GM19452 (cell line): Measurements from ENCODE around the gene THRSP.
A peak's percentile ranks its signal among the peaks of the same experiment; 100 is the strongest.
"Not testable (repeated sequence)": the region's sequence is repeated elsewhere in the genome, so short reads cannot be mapped to it uniquely, and the experiment has no call there.

Experiments
- ATAC-seq: cut with Tn5 transposase; IDR thresholded peaks from one replicate; pipeline ENCODE4 v1.9.1; 2021; ENCODE audit not compliant: unreplicated experiment

THRSP gene

DNA sequence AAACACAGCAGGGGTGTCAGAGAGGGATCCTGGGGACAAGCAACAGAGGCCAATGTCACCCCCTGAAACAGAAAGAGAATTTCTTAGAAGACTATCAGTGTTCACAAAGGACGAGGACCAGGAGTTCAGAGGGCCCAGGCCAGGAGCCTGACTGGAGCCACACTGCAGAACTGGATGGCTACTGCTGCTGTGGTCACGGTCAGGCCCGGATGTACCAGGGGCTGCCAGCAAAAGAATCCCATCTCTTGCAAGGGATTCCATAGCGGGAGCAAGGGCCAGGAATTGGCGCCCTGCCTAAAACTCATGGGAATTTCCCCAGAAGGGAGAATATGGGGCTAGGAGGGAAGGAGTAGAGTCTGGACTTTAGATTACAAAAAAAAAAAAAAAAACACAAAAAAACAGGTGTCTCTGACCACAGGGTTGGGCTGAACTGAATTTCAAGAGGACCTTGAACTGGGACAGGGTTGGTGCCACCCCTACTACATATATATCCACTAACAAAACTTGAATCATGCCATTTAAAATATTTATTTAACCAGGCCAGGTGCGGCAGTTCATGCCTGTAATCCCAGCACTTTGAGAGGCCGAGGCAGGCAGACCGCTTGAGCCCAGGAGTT lies 24.9 kb upstream of the THRSP start:
- no peak for ATAC-seq

DNA sequence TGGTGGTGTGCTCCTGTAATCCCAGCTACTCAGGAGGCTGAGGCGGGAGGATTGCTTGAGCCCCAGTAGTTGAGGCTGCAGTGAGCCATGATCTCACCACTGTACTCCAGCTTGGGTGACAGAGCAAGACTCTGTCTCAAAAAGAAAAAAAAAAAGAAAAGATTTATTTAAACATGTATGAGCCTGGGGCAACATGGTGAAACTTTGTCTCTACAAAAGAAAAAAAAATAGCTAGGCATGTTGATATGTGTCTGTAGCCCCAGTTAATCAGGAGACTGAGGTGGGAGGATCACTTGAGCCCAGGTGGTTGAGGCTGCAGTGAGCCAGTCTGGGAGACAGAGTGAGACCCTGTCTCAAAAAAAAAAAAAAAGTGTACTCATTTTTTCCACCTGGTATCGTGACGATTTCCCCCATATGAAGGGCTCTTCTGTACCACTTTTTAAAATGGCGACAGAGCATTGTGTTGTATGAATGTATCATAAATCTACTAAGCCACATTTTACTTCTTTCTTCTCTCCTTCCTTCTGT lies 24.2 kb upstream of the THRSP start:
- ATAC-seq = no peak

DNA sequence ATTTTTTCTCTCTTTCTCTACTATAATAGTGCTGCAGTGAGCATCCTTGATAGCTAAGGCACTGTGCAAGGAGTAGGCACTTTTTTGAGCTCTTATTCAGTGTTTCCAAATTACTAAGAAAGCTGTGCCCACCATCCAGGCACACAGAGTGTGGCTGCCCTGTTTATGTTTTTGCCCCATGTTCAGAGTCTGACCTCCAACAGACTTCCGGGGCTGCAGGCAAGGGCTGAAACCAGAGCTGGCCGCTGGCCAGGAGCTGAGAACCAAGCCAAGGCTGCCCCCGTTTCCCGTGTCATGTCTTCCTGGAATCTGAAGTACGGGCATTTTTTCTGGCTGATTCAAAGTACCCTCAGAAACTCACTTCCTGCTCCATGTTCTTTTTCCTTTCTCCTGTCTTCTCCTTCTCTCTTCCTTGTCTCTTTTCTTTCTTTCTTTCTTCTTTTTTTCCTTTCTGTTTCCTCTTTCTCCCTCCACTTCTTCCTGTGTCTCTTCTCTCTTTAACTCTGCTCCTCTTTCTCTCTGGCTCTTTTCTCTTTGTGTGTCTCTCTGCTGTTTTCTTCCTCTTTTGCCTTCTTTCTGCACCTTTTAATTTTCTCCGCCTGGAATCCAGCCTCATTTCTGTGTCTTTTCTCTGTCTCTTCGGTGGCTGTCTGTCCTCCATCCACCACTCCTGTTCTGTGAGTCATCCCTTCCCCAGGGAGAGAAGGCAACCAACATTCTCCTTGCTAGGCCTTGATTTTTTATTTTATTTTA lies 23.6 kb upstream of the THRSP start:
- ATAC-seq = no peak

DNA sequence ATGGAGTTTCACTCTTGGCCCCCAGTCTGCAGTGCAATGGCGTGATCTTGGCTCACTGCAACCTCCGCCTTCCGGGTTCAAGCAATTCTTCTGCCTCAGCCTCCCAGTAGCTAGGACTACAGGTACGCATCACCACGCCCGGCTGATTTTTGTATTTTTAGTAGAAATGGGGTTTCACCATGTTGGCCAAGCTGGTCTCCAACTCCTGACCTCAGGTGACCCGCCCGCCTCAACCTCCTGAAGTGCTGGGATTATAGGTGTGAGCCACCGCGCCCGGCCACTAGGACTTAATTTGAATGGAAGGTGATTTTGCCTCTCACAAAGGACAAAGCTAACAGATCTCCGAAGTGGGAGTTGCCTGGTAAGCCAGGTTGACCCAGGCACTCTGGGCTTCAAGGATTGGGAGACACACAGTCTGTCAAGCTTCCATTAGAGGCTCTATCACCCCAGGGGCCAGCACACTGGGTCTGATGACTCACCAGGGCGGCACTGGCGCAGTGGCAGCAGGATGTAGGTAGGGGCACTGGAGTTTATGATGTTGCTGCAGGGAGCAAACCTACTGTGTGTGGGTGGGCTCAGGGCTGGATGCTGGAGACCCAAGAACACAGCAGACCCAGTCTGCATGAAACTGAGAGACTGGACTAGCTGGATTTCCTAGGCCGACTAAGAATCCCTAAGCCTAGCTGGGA lies 22.8 kb upstream of the THRSP start:
- no peak for ATAC-seq

GRCh38 chr11:78041380-78041719 lies 22.3 kb upstream of the THRSP start:
- not testable (repeated sequence) for ATAC-seq

DNA sequence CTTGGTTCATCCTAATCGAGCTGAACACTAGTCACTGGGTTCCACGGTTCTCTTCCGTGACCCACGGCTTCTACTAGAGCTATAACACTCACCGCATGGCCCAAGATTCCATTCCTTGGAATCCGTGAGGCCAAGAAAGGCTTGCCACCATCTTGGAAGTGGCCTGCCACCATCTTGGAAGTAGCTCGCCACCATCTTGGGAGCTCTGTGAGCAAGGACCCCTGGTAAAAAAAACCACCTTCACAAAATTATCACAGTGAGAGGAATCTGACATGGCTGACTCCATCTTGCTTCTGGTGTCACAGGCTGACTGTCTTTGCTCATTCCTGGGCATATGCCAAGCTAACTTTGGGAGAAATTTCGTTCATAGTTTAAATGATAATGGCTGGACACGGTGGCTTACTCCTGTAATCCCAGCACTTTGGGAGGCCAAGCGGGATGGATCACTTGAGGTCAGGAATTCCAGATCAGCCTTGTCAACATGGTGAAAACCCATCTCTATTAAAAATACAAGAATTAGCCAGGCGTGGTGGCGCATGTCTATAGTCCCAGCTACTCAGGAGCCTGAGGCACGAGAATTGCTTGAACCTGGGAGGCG lies 21.7 kb upstream of the THRSP start:
- ATAC-seq = no peak

DNA sequence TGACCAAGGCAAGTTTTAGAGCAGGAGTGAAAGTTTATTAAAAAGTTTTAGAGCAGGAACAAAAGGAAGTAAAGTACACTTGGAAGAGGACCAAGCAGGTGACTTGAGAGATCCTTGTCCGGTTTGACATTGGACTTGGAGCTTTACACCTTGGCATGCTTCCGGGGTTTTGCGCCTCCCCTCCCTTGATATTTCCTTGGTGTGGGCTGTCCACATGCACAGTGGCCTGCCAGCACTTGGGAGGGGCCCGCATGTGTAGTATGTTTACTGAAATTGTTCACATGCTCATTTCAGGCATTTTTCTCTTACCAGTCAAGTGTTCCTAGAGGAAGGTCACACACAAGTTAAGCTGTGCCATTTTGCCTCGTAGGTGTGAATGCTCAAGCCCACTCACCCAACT lies 19.0 kb upstream of the THRSP start:
- ATAC-seq = no peak

GRCh38 chr11:78045851-78046485 lies 17.7 kb upstream of the THRSP start:
- peak; percentile 58 for ATAC-seq

DNA sequence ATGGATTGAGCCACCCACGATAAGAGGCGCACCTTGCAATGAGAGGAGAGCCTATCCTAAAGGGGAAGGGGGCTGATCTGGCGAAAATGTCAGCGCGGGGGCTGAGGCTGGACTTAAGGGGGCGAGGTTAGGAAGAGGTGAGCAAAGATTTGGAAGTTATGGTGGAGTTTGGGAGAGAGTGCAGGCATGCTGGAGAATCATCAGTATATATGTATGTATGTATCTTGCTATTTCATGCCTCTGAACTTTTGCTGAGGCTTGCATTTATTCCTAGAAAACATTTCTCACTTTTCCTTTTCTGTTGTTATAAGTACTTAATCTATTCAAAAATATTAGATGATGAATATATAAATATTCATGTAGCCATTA lies 17.2 kb upstream of the THRSP start:
- ATAC-seq = no peak

- no peak for ATAC-seq
Measured at GRCh38 chr11:78048561-78048960, 15.1 kb upstream of the THRSP start.

- no peak for ATAC-seq
Measured at GRCh38 chr11:78049348-78049747, 14.3 kb upstream of the THRSP start.

DNA sequence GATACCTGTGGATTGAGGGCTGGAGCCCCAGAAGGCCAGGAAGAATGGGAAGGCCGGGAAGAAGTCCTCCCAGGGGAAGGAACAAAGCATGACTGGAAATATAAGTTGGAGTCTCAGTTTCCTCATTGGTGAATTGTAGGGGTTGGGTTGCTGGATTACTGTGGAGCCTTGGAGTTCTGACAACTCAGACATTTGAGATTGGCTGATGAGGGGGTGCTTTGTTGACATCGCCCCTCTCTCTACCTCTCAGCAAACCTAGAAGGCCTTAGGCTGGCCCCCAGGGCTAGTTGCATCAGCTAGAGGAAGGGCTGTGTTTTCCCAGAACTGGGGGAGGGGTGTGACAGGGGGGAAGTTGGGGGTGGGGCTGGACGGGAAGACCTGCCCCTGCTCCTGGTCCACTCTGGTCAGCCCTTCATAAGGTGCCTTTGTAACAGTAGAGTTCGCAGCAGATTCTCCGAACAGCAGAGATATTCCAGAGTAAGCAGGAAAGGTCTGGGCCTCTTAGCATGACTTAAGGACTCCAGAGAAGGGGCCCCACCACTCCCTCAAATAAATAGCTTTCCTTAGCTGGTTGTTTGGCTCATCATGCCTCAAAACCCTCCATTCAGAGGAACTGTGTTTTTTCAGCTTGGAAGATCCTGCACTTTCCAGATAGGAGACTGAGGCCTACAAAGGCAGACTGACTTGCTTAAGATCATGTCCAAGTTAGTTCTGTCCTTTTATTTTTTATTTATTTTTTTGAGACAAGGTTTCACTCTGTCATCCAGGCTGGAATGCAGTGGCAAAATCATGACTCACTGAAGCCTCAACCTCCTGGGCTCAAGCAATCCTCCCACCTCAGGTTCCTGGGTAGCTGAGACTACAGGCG lies 12.5 kb upstream of the THRSP start:
- no peak for ATAC-seq

- no peak for ATAC-seq
Measured at GRCh38 chr11:78054971-78055370, 8.7 kb upstream of the THRSP start.

DNA sequence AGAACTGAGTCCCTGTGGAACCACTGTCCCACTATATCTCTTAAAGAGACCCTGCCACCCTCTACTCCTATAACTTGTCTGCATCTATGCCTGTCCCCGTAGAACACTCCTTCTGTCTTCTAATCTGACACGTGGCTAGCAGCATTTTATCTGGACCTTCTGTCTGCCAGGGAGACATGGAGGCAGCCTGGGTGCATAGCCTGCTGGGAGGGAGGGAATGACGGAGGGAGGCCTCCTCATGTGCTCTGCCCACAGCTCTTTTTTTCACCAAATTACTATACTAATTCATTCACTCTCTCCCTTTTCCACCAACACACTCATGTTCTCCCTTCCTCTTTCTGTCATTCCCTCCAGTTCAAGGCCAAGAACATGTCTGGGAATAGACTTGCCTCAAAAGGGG lies 7.6 kb upstream of the THRSP start:
- no peak for ATAC-seq

- ATAC-seq = no peak
Measured at GRCh38 chr11:78057462-78058055, 6.1 kb upstream of the THRSP start.

GRCh38 chr11:78059749-78060328 lies 3.8 kb upstream of the THRSP start:
- not testable (repeated sequence) for ATAC-seq

DNA sequence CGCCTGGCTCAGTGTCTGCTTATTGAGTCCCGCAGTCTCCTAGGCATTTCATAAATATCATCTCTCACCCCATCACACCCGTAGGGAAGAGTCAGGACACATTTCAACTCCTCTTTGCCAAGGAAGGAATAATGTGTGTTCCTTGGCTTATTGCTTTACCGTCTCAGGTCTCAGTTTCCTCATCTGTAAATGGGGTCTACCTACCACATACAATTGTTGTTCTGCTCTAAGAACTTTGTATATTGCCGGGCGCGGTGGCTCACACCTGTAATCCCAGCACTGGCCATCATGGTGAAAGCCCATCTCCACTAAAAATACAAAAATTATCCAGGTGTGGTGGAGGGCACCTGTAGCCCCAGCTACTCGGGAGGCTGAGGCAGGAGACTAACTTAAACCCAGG lies 3.1 kb upstream of the THRSP start:
- no peak for ATAC-seq

DNA sequence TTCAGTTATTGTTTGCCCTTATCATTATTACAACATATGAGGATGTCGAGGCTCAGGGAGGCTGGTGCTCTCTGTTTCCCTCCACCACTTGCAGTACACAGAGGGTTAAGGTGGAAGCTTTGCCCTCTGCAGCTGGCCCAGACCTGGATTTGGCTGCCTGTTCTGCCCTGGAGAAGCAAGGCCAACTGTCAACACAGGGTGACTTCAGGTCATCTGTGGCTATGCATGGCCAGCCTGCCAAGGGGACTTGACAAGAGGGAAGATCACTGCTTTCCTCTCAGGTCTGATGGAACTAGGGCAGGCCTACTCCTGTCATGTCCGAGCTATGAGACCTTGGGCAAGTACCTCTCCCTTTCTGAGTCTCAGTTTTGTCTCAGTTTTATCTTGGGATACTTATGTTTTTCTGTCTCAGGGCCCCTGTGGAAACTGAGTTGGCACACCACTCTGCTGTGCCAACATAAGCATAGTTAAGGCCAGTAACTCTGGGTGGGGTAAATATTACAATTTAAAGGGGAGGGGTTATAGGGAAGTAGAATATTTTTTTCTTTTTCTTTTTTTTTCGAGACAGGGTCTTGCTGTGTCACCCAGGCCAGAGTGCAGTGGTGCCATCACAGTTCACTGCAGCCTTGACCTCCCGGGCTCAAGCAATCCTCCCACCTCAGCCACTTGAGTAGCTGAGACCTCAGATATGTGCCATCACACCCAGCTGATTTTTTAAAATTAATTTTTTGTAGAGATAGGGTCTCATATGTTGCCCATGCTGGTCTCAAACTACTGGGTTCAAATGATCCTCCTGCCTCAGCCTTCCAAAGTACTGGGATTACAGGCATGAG lies 2.4 kb upstream of the THRSP start:
- no peak for ATAC-seq

DNA sequence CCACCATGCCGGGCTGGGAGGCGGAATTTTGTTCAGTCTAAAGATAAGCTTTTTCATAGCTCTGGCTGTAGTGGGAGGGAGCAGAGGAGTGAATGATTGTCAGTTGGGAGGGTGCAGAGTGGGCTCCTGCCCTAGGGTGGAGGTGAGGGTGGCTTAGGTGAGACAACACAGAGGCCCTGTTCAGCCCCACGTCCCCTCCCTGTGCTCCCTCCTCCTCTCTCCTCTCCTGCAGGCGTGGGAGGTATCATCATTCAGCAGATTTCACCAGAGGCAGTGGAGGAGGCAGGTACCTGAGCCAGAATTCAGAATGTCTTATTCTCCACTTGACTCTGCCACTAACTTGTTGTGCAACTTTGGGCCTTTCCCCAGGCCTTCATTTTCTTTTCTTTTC lies 1.7 kb upstream of the THRSP start:
- no peak for ATAC-seq
